Activated gamma-delta T cell treated with anti-CD3 and anti-CD28 coated beads, Interleukin-2, amount 50 U/mL, for 16 hours (primary cell): ENCODE results near the gene EXOC3L4.

Experiments
- DNase-seq: peaks from one replicate; pipeline ENCODE4 v3.0.0-alpha.2; 2020; ENCODE audit warnings: low read depth

The EXOC3L4 gene

DNA sequence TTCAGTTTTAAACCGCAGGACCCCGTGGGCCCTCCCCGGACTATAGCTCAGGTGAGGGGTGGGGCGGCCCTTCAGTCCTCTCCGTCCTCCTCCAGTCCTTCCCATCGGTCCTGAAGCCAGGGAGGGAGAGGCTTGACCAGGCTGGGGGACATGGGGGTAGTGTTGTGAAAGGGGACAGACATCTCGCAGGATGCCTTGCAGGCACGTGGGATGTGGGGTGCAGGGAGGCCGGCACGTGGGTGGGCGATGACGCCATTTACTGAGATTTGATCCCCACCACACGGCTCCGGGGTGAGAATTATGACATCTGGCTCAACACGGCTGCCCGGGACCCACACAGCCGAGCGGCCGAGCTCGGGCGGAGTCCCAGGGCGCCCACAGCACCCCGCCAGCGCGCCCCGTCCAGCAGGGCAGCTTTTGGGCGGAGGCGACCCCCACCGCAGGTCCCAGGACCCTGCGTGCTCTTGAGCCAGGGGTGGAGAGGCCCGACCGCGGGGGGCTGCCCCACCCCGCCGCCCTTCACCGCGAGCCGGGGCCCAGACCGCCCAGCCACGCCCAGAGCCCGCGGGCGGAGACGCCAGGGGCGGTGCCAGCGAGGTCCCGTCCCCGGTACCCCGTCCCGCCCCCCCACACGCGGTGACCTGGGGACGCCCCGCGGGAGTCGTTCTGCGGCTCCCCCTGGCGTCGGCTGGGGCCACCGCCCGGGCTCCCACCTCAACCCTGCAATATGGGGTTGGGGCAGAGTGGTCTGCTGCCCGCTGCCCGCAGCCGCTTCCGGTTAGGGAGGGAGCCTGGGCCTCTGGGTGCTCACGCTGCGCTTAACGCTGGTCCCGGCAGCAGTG, 3.3 kb upstream of the EXOC3L4 start:
- peak; percentile 63 for DNase-seq

DNA sequence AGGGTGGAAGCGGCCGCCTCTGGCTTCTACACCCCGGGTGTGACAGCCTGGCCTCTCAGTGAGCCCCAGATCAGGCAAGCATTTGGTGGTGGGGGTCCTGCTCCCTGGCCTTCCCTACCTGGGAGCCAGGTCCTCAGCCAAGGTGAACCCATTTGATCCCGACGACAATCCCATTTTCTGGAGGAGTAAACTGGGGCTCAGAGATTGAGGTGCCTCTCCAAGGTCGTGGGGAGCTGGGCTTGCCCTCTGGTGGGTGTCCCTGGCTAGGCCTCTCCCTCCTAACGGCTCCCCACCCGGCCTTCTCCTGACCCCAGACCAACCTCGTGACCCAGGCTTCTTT, 2.7 kb upstream of the EXOC3L4 start:
- no peak for DNase-seq

DNA sequence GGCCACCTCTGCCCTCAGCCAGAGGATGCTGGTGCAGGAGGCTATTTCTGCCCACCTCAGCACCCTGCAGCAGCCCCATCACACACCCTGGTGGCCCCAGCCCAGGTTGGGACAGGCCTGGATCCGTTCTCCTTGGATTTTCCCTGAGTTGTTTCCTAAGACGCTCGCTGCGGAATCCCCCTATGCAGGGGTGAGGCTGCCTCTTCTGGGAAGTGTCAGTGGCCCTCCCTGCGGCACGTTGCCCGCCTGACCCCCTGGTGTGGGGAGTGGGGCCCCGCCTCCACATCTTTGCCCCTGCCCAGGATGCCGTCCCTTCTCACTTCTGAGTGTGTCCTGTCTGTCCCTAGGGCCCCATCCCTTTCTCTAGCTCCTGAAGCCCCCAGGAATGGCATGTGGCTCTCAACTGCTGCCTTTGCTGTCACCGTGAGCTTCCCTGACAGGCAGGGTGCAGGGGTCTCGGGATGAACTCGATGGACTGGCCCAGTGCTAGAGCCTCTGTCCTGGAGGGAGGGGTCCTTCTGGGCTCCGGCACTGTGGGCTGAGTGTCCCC, 594 bp upstream of the EXOC3L4 start:
- DNase-seq, result no peak

DNA sequence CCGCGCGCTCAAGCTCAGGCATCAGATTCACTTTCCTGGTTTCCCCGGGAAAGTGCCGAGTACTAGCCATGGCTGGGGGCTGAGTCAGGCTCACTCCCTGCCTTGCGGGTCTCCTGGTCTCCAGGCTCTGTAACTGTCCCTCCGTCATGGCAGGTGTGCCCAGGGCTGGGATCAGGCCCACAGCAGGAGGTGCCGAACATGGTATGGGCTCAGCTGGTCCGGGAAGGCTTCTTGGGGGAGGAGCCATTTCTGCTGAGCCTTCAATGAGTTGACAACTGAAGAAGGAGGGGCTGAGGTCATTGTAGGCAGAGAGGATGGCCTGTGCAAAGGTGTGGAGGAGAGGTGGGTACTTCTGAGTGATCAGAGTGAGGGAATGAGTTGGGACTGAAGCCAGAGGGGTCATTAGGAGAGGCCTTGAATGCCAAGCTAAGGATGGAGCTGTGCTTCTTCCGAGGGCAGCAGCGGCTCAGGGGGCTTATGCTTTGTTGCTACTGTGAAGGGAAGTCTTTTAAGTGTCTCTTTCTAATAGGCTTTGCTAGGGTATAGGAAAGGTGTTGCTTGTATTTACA, 769 bp downstream of the EXOC3L4 start:
- DNase-seq, result no peak

DNA sequence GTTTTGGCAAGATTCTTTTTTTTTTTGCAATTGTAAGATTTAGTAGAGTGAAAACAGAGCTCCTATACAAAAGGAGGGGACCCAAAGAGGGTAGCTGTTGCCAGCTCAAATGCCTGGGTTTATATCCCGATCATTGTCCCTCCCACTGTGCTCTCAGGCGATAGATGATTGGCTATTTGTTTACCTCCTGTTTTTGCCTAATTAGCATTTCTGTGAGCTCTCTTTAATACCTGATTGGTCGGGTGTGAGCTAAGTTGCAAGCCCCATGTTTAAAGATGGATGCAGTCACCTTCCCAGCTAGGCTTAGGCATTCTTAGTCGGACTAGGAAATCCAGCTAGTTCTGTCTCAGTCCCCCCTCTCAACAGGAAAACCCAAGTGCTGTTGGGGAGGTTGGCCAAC, 1.9 kb downstream of the EXOC3L4 start:
- DNase-seq, result no peak

DNA sequence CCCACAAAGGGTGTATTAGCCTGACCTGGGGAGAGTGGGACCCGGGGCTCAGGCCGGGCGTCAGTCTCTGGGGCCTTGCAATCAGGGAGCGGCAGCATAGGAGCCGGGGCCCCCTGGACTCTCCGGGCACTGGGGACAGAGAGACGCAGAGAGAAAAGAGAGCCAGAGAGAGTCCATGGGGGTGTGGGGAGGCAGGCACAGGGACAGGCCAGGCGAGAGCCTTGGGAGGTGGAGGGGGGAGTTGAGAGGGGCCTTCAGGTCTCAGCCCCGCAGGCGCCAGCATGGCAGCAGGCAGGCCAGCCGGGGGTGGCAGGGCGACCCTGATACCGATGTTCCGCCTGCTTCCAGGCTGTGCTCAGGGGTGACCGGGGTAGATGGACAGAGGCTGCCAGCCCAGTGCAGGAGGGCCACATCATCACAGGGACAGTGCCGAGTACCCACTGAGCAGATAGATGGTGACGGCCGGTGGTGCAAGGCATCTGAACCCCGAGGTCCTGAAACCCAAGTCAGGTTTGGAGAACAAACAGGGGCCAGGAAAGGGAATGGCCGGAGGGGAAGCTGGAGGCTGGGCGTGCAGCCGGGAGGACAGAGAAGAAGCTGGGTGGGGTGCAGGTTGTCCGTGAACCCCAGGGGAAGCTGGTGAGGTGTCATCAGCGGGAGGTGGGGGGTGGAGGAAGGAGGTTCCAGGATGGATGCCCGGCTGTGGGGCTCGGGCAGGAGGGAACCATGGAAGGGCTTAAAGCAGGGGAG, 2.9 kb downstream of the EXOC3L4 start:
- no peak for DNase-seq

DNA sequence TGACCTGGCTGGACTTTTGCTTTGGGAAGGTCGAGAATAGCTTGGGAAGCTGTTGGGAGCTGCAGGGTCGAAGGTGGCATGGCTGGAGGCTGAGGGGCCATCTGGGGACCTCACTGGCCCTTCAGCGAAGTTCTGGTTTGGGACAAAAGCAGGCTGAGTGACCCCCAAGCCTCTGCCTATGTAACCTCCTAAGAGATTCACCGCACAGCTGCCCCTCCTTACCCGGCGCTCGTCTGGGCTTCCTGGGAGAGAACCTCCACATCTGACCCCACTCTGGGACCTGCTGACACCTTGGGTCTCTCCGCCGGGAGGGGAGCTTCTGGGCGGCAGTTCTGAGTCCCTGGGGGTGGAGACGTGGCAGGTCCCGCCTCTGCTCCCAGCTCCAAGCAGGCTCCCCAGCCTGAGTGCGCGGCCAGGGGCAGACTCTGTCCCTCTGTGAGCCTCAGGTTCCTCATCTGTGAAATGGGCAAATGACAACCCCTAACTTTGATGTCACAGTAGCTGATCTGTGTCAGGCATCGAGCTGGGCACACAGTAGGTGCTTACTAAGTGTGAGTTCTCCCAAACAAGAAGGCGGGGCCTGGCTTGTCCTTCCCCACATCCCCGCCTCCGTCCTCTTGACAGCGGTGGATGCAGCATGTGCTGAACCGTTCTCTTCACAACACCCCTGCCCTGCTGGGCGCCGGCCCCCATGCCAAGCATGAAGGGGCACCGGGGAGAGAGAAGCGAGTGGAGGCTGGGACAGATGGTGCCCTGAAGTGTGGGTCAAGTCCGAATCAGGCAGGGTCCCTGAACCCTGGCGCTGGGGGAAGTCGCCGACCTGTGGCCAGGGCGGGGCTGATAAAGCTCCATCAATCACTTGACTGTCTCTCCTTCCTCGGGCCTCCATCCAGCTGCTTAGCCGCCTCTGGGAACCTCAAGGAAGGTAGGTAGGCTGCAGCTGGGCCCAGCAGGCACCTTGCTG, 3.8 kb downstream of the EXOC3L4 start:
- DNase-seq, result no peak

DNA sequence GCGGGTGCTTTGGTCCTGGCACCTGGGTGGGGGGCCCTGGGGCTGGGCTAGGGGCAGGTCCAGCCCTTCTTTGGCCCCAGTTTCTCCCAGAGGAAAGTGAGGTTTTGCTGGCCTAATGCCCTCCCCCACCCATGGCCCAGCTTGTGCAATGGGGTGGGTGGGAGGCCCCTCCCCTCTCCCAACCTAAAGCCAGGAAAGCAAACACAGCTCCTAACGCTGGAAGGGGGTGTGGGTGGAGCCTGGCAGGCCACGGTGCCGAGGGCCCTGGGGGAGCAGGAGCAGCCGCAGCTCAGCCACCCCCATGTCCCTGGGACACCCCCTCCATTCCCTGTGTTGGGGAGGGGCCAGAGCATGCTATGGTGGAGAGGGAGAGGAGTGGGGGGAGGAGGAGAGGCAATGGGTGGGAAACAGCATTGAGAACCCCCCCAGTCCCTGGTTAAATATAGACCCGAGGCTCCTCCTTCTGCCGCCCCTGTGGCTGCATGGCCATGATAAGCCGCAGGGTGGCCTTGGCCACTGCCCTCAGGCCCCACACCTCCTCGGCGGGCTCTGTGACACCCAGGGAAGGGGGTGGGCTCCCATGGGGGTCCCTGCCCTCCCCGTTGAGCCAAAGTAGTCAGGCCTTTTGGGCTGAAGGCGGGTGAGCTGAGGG, 4.7 kb downstream of the EXOC3L4 start:
- DNase-seq, result no peak

DNA sequence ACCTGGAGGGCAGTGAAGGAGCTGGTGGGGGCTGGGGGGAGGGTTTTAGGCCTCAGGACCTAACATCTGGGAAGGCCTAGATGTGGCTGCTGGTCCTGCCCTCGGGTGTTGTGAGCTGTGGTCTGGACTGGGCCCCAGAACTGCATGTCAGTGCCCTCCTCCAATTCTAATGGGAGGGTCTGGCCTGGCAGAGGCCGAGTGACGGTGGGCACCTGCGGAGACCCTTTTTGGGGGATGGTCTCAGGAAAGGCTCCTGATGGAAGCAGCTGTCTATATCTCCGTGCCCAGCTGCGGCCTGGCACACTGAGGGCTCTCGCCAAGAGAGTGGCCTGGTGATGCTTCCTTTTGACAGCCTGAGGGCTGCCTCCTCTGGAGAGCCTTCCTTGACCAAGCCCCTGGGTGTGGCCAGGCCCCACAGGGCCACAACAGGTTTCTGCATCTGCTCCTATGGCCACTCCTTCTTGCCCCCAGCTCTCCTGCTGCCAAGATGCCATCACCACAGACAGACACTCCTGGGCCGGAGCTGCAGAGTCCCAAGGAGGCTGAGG, 5.3 kb downstream of the EXOC3L4 start:
- no peak for DNase-seq

DNA sequence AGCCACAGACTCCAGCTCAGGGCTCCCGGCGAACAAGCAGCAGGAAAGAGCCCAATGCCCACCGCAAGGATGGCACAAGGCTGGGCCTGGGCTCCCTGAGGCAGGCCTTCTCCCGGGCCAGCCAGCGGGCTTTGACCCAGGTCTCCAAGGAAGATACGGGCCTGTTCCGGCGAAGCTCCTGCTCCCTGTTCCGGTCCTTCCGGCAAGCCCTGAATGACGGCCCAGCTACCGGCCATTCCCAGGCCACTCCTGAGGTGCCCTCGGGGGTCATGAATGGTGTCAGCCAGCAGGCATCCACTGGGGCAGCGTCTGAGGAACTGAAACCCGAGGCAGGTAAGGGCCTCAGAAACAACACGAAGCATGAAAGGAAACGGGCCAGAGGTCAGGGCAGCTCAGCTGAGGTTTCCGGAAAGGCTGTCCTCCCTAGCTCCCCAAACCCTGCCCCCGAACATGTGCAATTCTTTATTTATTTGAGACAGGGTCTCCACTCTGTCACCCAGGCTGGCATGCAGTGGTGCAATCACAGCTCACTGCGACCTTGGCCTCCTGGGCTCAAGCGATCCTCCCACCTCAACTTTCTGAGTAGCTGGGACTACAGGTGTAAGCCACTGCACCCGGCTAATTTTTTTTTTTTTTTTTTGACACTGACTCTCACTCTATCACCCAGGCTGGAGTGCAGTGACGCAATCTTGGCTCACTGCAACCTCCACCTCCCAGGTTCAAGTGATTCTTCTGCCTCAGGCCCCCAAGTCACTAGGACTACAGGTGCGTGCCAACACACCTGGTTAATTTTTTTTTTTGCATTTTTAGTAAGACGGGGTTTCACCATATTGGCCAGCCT, 6.0 kb downstream of the EXOC3L4 start:
- DNase-seq, result no peak

DNA sequence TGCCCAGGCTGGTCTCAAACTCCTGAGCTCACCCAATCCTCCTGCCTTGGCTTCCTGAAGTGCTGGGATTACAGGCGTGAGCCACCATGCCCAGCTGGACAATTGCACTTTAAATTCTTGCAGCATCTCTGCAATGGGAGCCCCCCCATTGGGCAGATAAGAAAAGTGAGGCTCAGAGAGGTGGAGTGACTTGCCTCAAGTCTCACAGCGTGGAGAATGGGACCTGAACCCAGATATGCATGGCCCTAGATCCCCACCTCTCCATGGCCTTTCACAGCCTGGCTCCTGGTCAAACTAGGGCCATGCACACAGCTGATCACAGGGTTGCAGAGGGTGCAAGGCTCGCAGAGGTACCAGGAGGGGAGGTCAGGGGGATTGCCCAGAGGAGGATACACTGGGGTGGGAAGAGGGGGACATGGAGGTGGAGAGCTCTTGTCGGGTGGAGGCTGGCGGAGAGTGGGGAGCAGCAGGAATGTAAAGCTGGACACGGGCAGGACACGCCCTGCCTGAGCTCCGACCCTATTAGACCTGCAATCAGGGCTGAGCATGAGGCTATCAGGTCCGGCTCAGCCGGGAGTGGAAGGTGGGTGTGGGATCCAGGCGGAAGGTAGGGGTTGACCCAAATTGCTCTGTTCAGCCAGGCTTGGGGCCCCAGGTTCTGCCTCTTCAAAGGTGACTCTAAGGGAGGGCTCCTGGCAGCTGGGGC, 6.9 kb downstream of the EXOC3L4 start:
- DNase-seq, result no peak

DNA sequence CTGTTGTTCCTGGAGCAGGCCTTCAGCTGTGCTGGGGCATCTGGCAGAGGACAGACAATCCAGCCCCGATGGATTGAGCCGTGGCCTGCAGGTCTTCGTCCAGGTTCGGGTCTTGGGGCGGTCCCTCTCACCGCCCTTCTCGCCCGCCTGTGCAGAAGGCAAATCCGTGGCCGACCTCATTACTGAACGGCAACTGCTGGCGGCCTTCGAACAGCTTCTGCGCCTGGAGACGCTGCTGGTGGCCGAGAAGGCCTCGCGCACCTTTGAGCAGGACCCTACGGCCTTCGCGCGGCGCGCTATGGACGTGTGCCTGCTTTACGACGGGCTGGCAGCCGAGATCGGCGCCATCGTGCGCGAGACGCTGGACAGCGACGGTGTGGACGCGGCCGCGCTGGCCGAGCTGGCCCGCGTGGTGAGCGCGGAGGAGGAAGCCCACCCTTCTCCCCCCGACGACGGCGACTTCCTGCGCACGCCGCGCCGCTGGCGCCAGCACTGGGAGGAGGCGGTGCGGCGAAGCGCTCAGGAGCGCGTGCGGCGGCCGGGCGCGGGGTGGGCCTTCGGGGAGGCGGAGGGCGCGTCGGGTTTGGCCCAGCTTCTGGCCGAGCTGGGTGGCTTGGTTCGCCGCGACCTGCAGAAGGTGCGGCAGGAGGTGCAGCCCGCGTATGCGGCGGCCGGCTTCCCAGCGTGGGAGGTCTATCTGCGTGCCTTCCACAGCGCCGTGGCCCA, 7.6 kb downstream of the EXOC3L4 start:
- DNase-seq, result no peak

DNA sequence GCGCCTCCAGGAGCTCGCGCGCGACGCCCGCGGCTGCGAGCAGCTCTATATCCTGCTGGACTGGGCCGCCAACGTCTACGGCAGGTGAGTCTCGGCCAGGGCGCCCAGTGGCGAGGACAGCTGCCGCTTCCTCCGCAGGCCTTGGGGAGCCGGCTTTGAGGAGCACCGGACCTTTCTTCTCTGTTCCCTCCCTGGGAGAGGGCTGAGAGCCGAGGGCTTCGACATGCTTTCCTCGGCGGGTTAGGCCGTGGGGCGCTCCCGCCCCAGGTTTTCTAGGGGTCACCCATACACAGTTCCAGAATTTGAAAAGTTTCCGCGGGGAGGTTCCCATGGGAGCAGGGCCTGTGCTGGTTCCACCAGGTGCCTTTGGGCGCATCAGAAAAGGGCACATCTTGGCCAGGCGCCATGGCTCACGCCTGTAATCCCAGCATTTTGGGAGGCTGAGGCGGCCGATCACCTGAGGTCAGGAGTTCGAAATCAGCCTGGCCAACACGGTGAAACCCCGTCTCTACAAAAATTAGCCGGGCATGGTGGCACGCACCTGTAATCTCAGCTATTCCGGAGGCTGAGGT, 8.2 kb downstream of the EXOC3L4 start:
- DNase-seq, result no peak

DNA sequence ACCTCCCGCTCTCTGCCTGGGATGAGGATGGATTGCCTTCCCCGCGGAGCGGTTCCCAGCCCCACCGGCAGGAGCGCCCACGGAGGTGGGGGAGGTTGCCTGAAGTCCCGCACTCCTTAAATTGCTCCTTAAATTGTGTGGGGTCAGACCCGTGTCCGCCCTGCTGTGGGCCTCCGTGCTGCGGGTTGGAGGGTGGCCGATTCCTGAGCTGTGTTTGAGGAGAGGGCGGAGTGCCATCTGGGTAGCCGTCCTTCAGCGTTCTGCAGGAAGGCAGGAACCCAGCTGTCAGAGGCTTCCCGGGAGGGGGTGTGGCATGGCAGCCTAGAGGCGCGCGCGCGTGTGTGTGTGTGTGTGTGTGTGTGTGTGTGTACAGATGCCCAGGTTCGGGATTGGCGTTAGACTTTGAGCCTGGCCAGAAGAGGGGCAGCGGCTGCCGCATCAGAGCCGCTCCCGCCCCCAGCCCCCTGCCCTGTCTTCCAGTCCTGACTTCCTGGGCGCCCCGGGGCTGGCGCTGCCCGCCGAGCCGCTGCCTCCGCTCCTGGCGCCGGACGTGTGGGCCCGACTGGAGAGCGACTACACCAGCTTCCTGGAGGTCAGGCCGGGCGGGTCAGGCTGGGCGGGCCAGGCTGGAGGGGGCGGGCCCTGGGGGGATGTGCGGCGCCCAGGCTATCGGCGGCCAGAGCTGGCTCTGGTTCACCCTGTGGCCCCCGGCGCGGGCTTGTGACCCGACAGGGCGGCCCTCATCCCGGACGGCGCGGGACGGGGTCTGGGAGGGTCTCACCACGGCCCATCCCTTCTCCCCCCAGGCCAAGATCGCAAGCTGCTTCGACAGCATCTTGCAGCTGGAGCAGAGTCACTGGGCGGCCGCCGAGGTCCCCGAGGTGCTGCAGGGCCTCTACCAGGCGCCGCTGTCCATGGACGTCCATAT, 9.2 kb downstream of the EXOC3L4 start:
- no peak for DNase-seq

DNA sequence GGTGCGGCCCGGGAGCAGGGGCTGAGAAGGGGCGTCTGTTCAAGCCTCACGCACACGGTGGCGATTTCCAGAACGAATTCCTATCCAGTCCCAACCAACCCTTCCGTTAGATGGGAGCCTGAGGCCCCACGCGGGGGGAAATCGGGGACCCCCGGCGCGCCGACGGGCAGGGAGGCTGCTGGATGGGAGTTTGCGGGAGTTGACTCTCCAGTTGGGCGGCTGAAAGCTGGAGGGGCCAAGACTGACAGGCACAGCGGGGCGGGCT, 9.8 kb downstream of the EXOC3L4 start:
- no peak for DNase-seq

DNA sequence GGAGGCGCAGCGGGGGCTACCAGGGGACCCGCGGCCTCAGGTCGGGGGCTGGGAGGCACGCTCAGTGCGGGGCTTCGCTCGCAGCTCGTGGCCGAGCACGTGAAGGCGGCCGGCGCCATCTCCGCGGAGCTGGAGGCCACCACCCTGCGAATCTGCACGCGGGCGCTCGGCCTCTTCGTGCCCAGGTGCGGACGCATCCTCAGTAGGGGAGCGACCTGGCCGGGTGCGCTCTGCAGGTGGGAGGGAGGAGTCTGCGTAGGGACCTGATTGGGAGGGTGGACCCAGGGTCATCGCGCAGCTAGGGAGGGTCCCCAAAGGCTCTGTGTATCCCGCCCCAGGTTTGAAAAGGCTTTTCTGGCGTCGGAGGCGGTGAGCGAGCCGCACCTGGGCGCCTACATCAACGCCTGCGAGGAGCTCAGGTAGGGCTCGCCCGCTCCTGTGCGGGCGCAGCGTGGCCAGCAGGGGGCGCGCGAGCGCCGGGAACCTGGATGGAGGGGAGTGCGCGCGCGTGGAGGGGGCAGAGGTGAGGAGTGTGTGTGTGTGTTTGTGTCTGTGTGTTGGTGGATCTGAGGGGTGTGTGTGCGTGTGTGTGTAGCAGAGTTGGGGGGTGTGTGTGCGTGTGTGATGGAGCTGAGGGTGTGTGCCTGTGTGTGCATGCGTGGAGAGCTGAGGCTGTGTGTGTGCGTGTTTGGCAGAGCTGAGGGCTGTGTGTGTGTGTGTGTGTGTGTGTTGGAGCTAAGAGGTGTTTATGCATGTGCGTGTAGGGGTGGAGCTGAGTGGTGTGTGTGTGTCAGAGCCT, 10.3 kb downstream of the EXOC3L4 start:
- DNase-seq, result peak; percentile 54
